Stimulated activated CD8-positive, alpha-beta memory T cell treated with anti-CD3 and anti-CD28 coated beads, Interleukin-15, amount 100 ng/mL, for 4 hours (primary cell): ENCODE data around the gene DCHS1.
A peak's percentile ranks its signal among the peaks of the same experiment; 100 is the strongest.

Experiments
- DNase-seq, 2 donors: peaks; one replicate each; pipeline ENCODE4 v3.0.0-alpha.2; 2020; ENCODE audit warnings: low read depth in 2 of 2

Gene DCHS1

GRCh38 chr11:6670202-6670830 is 14.7 kb upstream of the DCHS1 start:
- DNase-seq = no peak

- no peak for DNase-seq
Observed at GRCh38 chr11:6667733-6668374, 12.2 kb upstream of the DCHS1 start.

GRCh38 chr11:6666302-6667183 is 10.9 kb upstream of the DCHS1 start:
- no peak for DNase-seq

GRCh38 chr11:6664551-6664950 is 8.9 kb upstream of the DCHS1 start:
- no peak for DNase-seq

GRCh38 chr11:6663794-6664469 is 8.3 kb upstream of the DCHS1 start:
- DNase-seq = no peak

GRCh38 chr11:6660712-6661111 is 5.1 kb upstream of the DCHS1 start:
- no peak for DNase-seq

- DNase-seq = no peak
Observed at GRCh38 chr11:6658647-6659046, 3.0 kb upstream of the DCHS1 start.

- DNase-seq = no peak
Observed at GRCh38 chr11:6657346-6657745, 1.7 kb upstream of the DCHS1 start.

GRCh38 chr11:6656936-6657335 is 1.3 kb upstream of the DCHS1 start:
- no peak for DNase-seq

- DNase-seq = no peak
Observed at GRCh38 chr11:6656584-6656915, 941 bp upstream of the DCHS1 start.

- no peak for DNase-seq
Observed at GRCh38 chr11:6655020-6655789, 404 bp downstream of the DCHS1 start.

- DNase-seq = no peak
Observed at GRCh38 chr11:6654281-6655019, 1.2 kb downstream of the DCHS1 start.

- no peak for DNase-seq
Observed at GRCh38 chr11:6653656-6654055, 2.0 kb downstream of the DCHS1 start.

GRCh38 chr11:6653097-6653496 is 2.5 kb downstream of the DCHS1 start:
- DNase-seq = no peak

- no peak for DNase-seq
Observed at GRCh38 chr11:6652182-6652581, 3.4 kb downstream of the DCHS1 start.

- peak in 1 of 2 donors; percentile 43 for DNase-seq
Observed at GRCh38 chr11:6650980-6651379, 4.6 kb downstream of the DCHS1 start.

GRCh38 chr11:6650104-6650503 is 5.5 kb downstream of the DCHS1 start:
- no peak for DNase-seq

GRCh38 chr11:6648501-6648900 is 7.1 kb downstream of the DCHS1 start:
- no peak for DNase-seq

- DNase-seq = no peak
Observed at GRCh38 chr11:6647836-6648235, 7.8 kb downstream of the DCHS1 start.

GRCh38 chr11:6646918-6647679 is 8.5 kb downstream of the DCHS1 start:
- no peak for DNase-seq
